B cell (primary cell): ENCODE results near the gene CCDC70.

ENCODE experiments used
- EZH2 ChIP-seq: IDR thresholded peaks from 2 replicates; pipeline ENCODE4 v1.6.1; 2012; ENCODE audit warnings: borderline replicate concordance, low read depth, mild to moderate bottlenecking, moderate library complexity, low read length; ENCODE audit not compliant: insufficient read depth, poor library complexity, severe bottlenecking
- TF ChIP-seq, protein P1 (sequence below): fragments of 200-600 bp; IDR thresholded peaks from one replicate; pipeline ENCODE4 v1.8.0; 2022; ENCODE audit warnings: antibody characterized with exemption, mild to moderate bottlenecking

DNA sequence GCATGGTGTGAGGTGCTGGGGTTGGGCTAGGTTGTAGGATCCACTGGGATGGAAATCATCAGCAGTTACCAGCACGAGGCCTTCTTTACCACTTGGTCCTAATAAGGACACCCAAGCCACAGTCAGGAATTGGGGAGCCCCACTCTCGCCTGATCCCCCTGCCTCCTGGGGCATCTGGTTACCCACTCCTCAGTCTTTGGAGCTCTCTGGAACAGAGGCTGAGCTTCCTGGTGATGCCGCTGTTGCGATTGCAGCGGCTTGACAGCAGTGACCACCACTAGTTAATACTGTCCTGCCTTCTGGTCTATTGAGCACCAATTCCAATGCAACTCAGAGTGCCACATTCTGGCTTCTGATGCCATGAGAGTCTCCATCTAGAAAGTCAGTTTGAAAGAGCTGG lies 30.2 kb upstream of the CCDC70 start:
- TF ChIP-seq, protein P1, sequence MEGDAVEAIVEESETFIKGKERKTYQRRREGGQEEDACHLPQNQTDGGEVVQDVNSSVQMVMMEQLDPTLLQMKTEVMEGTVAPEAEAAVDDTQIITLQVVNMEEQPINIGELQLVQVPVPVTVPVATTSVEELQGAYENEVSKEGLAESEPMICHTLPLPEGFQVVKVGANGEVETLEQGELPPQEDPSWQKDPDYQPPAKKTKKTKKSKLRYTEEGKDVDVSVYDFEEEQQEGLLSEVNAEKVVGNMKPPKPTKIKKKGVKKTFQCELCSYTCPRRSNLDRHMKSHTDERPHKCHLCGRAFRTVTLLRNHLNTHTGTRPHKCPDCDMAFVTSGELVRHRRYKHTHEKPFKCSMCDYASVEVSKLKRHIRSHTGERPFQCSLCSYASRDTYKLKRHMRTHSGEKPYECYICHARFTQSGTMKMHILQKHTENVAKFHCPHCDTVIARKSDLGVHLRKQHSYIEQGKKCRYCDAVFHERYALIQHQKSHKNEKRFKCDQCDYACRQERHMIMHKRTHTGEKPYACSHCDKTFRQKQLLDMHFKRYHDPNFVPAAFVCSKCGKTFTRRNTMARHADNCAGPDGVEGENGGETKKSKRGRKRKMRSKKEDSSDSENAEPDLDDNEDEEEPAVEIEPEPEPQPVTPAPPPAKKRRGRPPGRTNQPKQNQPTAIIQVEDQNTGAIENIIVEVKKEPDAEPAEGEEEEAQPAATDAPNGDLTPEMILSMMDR, result no peak
- TF ChIP-seq EZH2, result no peak
